Stimulated activated CD8-positive, alpha-beta memory T cell treated with anti-CD3 and anti-CD28 coated beads, Interleukin-7, amount 100 ng/mL, for 1 hour (primary cell): Measurements from ENCODE around the gene TSPEAR.

Experiments
- DNase-seq, 2 donors: peaks; one replicate each; pipeline ENCODE4 v3.0.0-alpha.2; 2020; ENCODE audit warnings: low read depth in 2 of 2

The TSPEAR gene

GRCh38 chr21:44740742-44741141 is 29.4 kb upstream of the TSPEAR start:
- DNase-seq: no peak

- no peak for DNase-seq
These were observed 27.9 kb upstream of the TSPEAR start for GRCh38 chr21:44739316-44739715.

DNA sequence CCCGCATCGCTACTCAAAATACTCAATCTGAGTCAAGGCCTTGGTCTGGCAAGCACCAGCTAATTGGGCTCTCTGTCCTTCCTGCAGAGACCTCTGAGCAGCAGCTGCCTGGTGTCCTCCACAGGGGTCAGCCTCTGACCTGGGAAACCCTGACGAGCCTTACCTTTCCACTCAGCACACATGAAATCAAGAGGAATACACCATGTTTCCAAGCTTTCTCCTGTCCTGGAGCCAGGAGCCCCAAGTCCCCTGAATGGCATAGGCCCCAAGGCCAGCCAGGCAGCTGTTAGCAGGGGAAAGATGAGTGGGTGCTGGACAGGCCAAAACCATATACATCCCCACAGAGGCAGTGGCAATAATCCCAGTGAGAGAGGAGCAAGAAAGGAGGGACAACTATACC is 27.2 kb upstream of the TSPEAR start:
- DNase-seq: no peak

DNA sequence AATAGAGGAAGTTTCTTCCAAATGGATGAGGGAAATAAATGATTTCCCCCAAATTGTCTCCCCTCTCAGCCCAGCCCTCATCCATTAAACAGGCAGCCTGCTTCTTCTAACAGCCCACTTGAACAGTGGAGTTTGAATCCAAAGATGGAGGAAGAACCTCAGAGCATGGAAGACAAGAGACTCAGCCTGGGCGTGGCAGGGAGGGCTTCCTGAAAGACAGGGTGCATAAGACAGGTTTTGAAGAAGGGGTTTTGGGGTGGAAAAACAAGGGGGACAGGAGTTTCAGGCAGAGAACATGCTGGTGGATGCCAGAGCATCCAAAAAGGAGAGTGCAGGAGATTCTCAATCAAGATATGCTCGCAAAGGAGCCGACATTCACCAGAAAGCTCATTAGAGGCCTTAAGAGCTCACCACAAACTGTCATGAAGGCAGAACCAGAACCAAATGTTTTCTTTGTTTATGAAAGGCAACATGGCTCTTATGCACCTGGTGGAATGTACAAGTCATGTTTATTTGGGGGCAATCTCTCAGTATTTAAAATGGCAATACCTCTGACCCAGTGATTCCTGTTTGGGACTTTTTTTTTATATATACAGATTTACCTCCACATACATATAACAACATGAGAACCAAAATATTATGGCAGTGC is 26.5 kb upstream of the TSPEAR start:
- DNase-seq: no peak

DNA sequence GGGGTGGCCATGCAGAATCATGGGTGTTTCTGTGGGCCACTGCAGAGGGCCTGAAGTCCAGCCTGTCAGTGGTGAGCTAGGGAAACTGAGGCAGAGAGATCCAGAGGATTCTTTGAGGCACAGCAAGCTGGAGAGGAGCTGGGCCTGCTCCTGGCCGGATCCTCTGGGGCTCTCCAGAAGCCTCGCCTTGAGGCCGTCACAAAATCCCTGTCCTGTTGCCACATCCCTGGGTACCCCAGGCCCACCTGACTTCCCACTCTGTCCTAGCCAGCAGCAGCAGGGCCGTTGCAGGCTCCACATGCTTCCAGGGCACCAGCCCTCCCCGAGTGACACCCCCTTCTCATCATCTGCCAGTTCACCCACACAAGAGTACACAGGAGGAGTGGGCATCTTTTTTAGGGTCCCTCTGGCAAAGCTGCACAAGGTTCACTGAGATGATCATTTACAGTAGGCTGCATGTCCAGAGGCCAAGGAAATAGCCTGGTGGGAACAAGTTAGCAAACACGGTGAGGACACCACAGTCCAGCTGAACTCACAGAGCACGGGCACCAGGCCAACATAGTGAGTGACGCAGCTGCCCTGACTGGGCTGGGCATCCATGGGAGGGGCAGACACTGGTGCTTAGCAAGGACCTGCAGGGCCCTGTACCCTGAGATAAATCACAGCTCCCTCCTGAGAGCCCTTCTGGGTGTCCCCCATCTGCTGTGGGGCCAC is 25.1 kb upstream of the TSPEAR start:
- DNase-seq: no peak

DNA sequence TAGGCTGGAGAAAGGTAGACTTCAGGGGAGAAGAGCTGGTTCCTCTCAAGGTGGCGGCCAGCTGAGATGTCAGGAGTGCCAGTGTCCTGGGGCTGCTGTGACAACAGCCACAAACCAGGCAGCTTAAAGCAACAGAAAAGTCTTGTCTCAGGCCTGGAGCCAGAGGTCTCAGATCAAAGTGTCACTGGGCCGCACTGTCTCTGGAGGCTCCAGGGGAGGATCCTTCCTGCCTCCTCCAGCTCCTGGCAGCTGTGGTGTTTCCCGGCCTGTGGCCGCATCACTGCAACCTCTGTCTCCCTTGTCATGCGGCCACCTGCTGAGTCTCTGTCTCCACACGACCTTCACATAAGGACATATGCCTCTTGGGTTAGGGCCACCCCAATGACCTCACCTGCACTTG is 24.4 kb upstream of the TSPEAR start:
- DNase-seq: no peak

- DNase-seq: no peak
These were observed 23.5 kb upstream of the TSPEAR start for GRCh38 chr21:44734841-44735240.

DNA sequence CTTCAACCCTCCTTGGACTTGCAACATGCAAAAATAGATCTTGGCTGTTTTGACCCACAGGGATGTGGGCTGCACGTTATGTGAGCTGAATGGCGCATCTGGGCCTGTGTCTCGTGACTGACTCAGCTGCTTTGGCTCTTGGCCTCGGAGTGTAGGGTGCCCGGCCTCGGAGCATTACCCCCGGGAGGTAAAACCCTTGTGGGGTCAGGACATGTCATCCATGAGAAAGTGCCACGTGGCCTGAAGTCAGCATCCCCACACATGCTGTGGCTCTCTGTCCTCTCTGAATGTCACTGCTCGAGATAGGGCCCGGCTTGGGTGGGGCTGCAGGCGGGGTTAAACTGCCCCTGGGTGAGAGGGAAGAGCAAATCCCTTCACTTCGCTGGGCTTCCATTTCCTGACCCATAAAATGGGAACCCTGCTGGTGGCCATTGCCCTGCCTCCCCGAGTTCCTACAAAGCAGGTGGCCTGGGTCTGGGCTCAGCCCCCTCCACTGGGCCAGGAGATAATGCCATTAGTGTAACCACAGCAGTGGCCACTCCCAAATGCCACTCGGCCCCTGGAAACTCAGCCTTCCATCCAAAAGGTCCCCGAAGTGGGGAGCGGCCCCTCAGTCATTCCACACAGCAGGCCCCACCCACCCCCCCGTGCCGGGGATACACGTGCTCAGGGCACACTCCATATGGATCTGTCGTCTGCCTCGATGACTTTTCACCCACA is 22.8 kb upstream of the TSPEAR start:
- no peak for DNase-seq

- DNase-seq: no peak
These were observed 21.6 kb upstream of the TSPEAR start for GRCh38 chr21:44732956-44733355.

- no peak for DNase-seq
These were observed 20.9 kb upstream of the TSPEAR start for GRCh38 chr21:44732263-44732662.

- no peak for DNase-seq
These were observed 19.7 kb upstream of the TSPEAR start for GRCh38 chr21:44730951-44731579.

GRCh38 chr21:44730028-44730395 is 18.6 kb upstream of the TSPEAR start:
- no peak for DNase-seq

DNA sequence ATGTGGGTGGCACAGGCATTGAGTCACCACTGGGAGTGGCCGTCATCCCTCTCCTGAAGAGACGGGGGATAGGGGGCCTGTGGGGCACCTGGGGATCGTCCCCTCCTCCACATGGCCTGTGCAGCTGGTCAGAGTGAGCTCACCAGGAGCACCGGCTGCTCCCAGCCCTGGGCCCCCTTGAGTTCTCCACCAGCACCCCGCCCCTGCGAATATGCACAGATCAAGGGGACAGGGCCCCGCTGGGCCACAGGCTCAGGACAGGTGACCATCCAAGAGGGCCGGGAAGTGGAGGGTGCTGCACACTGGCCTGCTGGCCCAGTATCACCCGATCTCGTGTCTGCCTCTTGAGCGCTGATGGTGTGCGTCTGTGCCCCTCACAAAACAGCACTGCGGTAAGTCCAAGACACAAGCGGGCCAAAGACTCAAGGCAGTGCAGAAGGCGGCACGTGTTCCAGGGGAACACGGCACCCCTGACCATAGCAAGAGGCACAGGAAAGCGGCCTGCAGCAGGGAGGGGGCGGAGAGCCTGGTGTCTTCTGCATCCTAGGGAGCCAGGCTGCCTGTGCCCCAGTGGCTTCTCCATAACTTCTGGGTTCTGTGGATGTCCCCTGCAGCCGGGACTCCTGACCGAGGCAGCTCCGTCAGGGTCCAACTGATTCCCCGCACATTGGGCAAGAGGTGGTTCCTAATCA is 18.1 kb upstream of the TSPEAR start:
- DNase-seq: no peak

DNA sequence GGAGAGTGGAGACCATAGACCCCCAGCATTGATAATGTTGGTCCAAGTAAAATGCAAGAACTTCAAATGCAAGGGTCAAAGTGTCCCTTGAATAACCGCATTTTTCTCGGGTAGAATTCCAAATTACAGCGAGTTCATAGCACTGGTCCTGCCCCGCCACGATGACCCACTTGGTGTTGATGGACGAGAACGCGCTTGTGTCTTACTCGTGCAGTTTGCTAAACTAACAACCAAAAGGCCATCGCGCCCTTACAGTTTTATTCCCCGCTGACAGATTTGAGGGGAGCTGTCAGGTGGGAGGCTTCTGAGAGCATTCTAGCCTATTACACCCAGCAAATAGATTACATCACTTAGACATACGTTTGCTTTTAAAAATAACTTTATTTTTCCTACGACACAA is 17.3 kb upstream of the TSPEAR start:
- DNase-seq: no peak

GRCh38 chr21:44727757-44728156 is 16.4 kb upstream of the TSPEAR start:
- DNase-seq: no peak

GRCh38 chr21:44727321-44727720 is 15.9 kb upstream of the TSPEAR start:
- DNase-seq: no peak

DNA sequence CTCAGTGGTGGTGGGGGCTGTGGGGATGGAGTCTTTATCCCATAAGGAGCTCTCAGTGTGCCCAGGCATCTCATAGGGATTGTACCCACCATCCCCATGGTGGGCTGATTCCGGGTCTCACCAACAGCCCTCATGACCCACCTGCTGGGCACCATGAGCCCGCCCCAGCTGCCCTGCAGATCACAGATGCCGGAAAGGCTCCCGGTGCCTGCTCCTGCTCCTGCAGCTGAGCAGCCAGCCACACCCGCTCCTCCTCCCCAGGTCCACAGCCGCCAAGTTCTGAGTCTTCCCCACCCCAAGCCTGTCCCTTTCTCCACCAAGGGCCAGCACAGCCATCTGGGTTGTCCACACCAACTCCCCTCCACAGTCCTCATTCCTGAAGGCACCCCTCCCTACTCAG is 15.5 kb upstream of the TSPEAR start:
- DNase-seq: no peak

- DNase-seq: no peak
These were observed 13.6 kb upstream of the TSPEAR start for GRCh38 chr21:44724926-44725325.

- no peak for DNase-seq
These were observed 12.8 kb upstream of the TSPEAR start for GRCh38 chr21:44724196-44724595.

DNA sequence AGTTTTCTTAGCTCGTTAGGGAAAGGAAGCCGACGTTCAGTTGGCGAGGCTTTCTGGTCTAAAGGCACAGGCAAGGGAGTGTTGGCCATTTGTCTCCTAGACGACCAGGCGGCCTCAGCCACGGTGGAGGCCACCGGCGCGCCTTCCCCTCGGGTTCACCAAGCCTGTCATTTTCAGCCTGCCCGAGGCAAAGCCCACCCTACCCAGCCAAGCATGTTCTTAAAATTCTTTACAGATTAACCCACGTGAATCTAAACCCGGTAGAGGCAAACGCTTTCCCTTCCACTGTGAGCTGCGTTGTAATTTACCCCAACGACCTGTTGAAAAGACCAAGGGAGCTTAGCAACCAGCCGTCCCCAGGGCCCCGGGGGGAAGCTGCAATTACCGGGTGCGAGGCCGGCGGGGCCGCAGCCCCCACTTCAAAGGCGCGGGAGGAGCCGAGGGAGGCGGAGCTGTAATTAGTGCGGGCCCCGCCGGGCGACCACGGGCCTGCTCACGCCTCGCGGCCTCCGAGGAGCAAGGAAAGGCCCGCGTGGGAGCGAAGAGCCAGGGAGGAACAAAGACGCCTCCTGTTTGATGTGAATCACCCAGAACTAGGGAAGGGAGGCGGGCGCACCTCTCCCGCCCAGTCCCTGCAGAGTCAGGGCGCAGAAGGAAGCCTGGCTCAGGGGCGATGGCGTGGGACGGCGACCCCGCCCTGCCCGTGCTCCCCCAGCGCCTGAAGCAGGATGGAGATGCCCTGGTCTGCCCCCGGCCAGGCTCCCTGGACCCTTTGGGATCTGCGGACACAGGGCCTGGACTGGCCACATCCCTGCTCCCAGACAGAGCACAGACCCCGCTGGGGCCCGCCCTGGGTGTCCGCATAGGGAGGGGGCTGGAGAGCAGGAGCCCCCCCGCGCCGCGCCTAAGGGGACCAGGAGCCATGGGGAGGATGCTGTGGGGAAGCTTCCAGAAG is 12.1 kb upstream of the TSPEAR start:
- no peak for DNase-seq

GRCh38 chr21:44722731-44723130 is 11.4 kb upstream of the TSPEAR start:
- no peak for DNase-seq
